CD4-positive, alpha-beta T cell treated with Interleukin-12 subunit alpha and Interleukin-12 subunit beta, for 1 hour (primary cell): ENCODE data around the gene IRF3.

Experiments
- DNase-seq: peaks from one replicate; pipeline ENCODE4 v3.0.0-alpha.2; 2020

IRF3 gene, protein sequence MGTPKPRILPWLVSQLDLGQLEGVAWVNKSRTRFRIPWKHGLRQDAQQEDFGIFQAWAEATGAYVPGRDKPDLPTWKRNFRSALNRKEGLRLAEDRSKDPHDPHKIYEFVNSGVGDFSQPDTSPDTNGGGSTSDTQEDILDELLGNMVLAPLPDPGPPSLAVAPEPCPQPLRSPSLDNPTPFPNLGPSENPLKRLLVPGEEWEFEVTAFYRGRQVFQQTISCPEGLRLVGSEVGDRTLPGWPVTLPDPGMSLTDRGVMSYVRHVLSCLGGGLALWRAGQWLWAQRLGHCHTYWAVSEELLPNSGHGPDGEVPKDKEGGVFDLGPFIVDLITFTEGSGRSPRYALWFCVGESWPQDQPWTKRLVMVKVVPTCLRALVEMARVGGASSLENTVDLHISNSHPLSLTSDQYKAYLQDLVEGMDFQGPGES

DNA sequence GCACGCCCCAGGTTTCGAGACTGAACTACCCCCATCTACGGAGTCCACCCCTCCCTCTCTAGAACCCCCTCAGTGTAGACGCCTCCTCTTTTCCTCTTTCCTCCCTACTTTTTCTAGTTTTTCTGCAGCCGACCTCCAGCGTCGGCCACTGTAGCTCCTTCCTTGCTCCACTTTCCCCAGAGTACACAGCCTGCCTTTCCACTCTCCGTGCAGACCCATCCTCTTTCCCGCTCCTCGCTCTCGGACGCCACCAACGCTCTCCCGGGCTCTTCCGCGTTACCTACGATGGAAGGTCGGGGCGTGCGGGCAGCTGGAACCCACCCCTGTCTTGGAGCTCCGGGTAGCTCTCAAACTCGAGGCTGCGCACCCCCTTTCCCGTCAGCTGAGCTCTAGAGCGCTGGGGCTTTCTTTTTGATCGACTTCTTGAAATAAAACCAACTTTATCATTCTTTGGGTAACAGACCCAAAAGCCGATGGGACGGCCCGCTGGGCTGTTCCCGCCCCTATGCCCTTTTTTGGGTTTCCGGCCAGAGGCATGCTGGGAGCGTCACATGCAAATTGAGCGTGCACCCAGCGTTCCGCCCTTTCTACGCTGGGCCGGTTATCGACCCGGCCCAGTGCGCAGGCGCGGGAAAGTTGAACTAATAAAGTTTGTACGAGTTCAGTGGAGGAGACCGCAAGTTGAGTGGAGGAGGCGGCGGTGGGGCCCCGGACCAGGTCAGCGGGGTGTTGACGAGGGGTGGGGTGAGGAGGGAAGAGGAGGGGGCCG is at the start of gene IRF3, which contains the start of gene BCL2L12:
Gene IRF3 (minus strand): TSS at position 507 of the 769 bp plus-strand sequence. CDS start 1,019 bp downstream, outside the sequence.
Gene BCL2L12 (plus strand): TSS at position 583 of the 769 bp plus-strand sequence. CDS start 760 bp downstream, outside the sequence.
- peak; percentile 99 for DNase-seq

DNA sequence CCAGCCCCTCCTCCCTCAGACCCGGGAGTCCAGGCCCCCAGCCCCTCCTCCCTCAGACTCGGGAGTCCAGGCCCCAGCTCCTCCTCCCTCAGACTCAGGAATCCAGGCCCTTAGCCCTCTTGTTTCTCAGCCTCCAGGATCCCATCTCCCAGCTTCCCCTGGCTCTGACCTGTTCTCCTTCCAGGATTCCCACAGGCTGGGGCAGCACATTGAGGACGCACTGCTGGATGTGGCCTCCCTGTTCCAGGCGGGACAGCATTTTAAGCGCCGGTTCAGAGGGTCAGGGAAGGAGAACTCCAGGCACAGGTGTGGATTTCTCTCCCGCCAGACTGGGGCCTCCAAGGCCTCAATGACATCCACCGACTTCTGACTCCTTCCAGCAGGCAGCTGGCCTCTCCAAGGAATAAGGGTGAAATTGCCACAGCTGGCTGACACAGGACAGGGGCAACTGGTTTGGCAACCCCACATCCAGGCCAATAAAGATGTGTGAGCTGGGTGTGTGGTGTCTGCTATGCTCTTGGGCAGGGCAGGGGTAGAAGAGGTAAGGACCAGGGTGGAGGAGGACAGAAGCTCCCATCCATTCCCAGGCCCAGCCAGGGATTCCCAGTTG is 47.7 kb upstream of the IRF3 start:
- DNase-seq: no peak

- no peak for DNase-seq
Observed at GRCh38 chr19:49712397-49712859, 46.8 kb upstream of the IRF3 start.

DNA sequence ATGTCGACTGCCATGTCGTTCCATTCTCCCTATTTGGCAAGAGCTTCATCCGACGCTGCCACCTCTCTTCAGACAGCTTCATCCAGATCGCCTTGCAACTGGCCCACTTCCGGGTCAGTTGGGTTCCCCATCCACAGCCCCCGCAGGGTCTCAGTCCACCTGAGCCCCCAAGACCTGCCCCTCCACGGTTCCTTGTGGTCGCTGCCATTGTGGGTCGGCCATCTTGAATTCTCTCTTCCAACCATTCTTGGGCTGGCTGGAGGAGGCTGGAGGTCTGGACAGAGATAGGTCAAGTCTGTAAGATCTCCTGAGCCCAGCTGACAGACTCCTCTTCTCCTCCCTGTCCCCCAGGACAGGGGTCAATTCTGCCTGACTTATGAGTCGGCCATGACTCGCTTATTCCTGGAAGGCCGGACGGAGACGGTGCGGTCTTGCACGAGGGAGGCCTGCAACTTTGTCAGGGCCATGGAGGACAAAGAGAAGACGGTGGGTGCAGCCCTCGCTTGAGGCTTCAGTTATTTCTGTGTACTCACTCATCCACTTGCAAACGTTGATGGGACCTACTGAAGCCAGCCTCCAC is 44.8 kb upstream of the IRF3 start:
- no peak for DNase-seq

- no peak for DNase-seq
Observed at GRCh38 chr19:49705919-49706318, 40.3 kb upstream of the IRF3 start.

- DNase-seq: no peak
Observed at GRCh38 chr19:49704888-49705642, 39.4 kb upstream of the IRF3 start.

DNA sequence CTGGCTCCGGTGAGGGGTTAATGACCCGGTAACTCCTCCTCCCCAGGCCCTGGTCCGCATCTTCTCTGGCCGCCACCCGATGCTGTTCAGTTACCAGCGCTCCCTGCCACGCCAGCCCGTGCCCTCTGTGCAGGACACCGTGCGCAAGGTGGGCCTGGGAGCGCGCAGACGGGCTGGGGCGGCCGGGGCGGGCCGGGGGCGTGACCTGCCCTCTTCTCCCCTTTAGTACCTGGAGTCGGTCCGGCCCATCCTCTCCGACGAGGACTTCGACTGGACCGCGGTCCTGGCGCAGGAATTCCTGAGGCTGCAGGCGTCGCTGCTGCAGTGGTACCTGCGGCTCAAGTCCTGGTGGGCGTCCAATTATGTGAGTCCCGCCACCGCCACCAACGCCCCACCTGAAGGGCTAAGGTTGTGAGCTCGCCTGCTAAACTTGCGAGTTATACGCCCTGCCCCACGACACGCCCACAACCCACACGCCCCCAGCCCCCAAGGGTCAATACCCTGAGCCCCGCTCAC is 35.7 kb upstream of the IRF3 start:
- no peak for DNase-seq

- no peak for DNase-seq
Observed at GRCh38 chr19:49700563-49700962, 34.9 kb upstream of the IRF3 start.

GRCh38 chr19:49699364-49699763 is 33.7 kb upstream of the IRF3 start:
- DNase-seq: no peak

GRCh38 chr19:49696865-49697264 is 31.2 kb upstream of the IRF3 start:
- no peak for DNase-seq

GRCh38 chr19:49696115-49696514 is 30.5 kb upstream of the IRF3 start:
- no peak for DNase-seq

DNA sequence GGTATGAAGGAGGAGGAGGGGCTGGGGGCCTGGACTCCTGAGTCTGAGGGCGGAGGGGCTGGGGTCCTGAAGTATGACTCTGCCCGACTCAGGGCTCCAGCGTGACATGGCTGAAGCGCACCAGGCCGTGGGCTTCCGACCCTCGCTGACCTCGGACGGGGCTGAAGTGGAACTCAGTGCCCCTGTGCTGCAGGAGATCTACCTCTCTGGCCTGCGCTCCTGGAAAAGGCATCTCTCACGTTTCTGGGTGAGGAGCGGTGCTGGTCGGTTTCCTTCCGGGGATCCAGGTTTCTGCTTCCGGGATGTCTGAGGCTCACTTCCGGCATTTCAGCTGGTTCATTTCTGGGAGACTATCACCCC is 26.5 kb upstream of the IRF3 start:
- no peak for DNase-seq

DNA sequence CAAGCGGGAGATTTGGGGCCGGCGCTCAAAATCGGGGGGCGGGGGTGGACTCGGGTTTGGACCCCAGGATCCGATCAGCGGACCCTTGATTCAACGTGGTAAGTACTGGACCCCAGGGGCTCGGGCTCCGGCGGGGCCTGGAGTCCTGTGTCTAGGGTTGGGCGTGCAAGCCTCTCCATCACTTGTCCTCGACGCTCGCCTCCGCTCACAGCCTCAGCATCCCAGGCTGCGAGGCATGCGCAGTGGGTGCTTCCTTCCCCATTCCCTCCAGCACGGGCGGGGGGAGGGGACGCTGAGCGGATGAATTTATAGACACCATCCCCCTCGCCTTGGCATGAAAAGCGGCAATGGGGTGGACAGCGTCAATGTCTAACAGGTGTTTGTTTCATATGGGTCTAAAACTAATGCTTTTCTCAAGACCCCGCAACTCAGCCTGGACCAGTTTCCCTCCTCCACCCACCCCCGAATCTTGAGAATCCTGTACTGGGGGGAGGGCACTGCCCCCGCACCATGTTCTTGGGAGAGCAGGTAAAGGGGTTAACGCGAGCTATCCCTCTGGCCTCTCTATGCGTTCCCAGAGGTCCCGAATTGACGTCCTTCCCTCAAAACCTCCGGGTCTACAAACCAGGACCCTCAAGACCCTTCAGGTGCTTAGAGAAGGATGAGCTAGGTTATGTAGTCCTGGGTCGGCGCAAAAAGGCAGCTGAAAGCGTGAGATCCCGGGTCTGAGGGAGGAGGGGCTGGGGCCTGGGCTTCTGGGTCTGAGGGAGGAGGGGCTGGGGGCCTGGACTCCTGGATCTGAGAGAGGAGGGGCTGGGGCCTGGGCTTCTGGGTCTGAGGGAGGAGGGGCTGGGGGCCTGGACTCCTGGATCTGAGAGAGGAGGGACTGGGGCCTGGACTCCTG is 25.8 kb upstream of the IRF3 start:
- DNase-seq: no peak

GRCh38 chr19:49690656-49691242 is 25.1 kb upstream of the IRF3 start, which contains the start of gene CPT1C:
TSS of gene CPT1C (plus strand) at chr19:49691116. CDS start at chr19:49692253, 1,137 bp downstream.
- DNase-seq: peak; percentile 70

DNA sequence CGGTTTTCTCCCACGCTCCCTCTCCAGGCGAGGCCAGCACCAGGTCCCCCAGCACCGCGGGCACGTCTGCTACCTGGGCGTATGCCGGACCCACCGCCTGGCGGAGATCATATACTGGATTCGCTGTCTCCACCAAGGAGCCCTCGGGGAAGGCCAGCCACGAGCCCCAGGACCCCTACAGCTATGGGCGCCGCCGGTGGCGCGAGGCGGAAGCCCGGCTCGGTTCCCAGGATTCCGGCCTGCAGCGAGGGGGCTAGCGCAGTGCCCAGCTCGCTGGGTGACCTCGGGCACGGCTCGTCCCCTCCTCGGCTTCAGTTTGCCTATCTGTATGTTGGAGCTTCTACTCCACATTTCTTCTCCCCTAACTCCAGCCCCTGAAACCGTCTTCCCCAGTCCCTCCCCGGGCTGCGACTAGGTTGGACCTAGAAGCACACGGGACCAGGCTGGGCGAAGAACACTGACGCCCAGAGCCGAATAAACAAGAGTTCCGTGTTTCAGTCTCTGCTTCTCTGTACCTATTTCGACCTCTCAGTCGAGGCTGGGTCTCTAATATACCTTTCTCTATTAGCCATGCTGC is 24.5 kb upstream of the IRF3 start:
- DNase-seq: no peak

DNA sequence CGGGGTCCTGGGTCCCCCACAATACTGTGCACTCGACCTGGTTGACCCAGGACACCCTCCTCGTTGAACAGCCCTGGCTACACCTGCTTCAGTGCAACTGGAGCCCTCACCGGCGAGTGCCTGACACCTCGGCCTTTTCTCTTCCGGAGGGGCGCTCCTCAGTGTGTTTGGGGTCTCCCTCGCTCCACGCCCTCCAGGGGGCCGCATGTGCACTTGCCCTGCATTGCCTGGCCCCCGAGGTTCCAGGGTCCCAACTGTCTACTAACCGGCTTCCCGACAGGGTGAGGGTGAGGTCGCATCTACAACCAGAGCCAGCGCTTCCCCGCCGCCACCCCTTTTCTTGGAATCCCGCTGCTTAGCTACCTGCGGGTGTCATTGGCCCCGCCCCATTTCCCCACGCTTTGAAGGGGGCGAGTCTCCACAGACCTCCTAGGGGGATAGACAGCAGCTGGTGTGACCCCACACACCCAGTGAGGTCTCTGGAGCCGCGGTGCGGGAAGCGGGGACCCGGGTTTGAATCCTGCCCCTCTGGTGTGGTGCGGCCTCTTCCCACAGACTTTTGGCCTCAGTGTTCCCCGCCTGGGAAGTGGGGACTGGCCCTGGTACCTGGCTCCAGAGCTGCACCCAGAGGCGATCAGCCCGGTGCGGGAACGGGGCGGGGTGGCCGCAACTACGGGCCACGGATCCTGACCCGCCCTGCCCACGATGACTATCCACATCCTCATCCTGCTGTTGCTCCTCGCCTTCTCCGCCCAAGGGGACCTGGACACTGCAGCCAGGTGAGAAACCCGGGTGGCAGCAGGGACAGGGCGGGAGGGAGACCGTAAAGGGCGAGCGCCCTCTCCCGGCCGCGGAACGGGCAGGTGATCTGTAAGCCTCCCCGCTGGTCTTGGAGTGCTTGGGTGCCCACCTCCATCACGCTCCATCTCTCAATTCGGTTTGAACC is 23.7 kb upstream of the IRF3 start, which contains the start of gene ADM5:
Gene ADM5 (plus strand): TSS at position 462 of the 946 bp plus-strand sequence. CDS start 244 bp downstream, at position 706.
- DNase-seq: peak; percentile 46

GRCh38 chr19:49688531-49689132 is 23.0 kb upstream of the IRF3 start:
- no peak for DNase-seq
